ENCODE measurements around the gene C4B.

Gene C4B

GRCh38 chr6:32082935-32083334 is 68.3 kb downstream of the C4B start:
- DNase-seq (ENCODE audit: low read depth): peak; percentile 76

GRCh38 chr6:32083812-32084768 is 69.5 kb downstream of the C4B start:
- DNase-seq (ENCODE audit: low read depth): no peak

DNA sequence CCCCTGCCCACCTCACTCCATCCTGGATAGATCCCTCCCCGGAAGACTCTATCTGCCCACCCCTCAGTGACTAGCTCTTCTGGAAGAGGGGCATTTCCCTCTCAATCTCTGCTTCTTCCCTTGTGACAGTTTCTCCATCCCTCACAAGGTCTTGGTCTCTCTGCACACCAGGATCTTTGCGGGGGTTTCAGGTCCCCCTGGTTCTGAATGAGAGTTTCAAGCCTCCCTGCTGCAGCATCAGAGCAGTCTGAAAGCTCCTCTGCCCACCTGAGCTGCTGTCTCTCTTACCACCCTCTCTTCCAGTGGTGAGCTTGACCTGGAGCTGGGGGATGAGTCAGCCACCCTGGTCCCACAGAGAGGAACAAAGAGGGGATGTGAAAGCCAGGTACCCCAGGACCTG is 70.2 kb downstream of the C4B start:
- no peak for DNase-seq (ENCODE audit: low read depth)

Measured in stromal cell of bone marrow (primary cell).